OCI-M1 (cell line): ENCODE results near the gene ITPR2.

Experiments used
- DNase-seq: peaks from one replicate; lab custom pipeline; 2025; lab: John Stamatoyannopoulos, UW

Gene ITPR2

GRCh38 chr12:26848156-26848825 lies 15.3 kb upstream of the ITPR2 start:
- DNase-seq, result no peak

- no peak for DNase-seq
Observed at GRCh38 chr12:26847431-26847830, 14.4 kb upstream of the ITPR2 start.

- DNase-seq, result peak; percentile 87
Observed at GRCh38 chr12:26846416-26846815, 13.4 kb upstream of the ITPR2 start.

GRCh38 chr12:26845984-26846383 lies 13.0 kb upstream of the ITPR2 start:
- DNase-seq, result peak; percentile 98

DNA sequence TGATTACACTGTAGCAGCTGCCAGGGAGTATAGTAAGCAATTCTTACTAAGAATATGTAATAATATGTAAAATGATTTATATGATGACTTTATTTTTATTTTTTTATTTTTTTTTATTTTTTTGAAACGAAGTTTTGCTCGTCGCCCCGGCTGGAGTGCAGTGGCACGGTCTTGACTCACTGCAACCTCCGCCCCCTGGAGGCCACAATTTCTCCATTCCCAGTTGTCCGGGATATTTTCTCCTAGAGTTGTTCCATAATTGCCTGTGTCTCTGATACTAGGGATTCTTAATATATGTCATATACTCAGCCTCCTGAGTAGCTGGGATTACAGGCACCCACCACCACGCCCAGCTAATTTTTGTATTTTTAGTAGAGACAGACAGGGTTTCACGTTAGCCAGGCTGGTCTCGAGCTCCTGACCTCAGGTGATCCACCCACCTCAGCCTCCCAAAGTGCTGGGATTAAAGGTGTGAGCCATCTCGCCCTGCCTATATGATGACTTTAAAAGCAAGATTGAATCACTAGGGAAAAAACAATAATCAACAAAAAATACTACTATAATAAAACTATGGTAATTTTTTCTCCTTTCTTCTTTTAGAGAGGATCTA lies 12.2 kb upstream of the ITPR2 start:
- peak; percentile 62 for DNase-seq

DNA sequence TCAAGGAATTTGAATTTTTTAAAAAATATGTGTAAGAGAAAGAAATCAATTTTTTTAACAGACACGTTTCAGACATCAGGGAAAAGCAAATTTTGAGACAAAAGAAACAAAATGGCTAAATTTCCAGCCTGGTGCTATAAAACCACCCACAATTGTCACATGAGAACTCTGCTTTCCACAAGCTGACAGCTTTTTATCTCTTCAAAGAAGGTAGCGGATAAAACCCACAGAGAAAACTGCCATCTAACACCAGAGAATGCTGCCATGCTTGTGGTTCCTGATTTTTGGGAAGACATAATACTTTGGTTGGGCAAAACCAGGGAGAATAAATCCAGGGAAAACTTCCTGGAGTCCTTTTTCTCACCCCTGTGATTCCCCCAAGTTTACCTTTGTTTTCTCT lies 10.3 kb upstream of the ITPR2 start:
- DNase-seq, result peak; percentile 86

GRCh38 chr12:26841085-26841484 lies 8.1 kb upstream of the ITPR2 start:
- DNase-seq, result no peak

GRCh38 chr12:26839512-26839911 lies 6.5 kb upstream of the ITPR2 start:
- DNase-seq, result no peak

DNA sequence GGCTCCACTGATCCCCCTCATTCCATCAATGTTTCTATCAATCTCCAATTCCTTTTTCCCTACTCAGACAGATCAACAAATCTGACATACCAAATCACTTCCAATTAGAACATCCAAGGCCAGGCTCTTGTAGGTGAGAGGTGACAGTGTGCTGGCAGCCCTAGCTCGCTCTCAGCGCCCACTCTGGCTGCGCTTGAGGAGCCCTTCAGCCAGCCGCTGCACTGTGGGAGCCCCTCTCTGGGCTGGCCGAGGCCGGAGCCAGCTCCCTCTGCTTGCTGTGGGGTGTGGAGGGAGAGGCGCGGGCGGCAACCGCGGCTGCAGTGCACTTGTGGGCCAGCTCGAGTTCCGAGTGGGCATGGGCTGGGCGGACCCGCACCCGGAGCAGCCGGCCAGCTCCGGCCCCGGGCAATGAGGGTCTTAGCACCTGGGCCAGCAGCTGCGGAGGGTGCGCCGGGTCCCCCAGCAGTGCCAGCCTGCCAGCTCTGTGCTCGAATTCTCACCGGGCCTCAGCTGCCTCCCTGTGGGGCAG lies 6.0 kb upstream of the ITPR2 start:
- DNase-seq, result no peak

DNA sequence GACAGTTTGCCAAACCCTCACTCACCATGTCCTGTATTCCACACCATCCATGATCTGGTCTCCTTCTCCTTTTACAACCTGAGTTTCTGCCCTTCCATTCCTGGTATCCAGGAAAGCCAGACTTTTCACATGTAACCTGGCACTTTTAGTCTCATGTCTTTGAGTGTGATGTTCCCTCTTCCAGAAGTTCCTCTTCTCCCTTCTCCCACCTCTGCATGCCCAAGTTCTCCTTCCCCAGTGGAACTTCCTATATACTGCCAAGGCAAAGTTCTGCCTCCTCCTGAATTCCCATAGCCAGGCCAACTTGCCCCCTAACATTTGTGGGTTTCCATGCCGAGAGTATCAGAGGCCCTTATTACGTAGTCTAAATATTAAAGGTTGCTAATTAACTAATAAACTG lies 3.2 kb upstream of the ITPR2 start:
- DNase-seq, result no peak

GRCh38 chr12:26834503-26835060 lies 1.6 kb upstream of the ITPR2 start:
- peak; percentile 24 for DNase-seq

DNA sequence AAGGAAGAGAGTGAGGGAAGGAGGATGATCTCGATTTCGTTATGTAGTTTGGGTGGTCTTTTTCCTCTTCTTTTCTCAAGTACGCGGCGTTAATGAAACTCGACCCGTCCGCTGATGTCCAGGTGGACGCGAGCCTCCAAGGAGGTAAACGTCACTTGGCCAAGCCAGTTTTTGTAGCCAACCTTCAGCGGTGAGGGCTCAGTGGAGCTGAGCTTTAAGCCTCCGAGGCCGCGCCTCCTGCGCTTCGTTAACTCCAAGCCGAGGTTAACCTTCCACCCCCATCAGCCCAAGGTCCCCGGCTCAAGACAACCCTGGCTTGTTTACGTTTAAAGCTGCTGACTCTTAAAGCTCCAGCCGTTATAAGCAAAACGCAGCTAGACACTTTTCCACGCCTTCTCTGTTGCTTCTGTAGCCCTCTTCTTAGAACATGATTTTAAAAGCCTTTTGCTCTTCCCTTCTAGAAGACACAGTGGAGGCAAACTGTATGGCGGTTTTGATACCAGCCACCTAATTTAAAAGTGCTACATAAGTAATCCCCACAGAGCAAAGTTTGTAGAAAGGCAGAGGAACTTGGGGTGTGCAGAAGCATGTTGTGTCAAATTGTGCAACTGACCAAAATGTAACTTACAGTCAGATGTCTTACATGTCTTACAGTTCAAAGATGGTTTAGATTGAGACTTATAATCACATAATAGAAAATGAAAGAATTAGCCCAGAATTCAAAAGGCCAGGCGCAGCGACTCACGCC lies 923 bp upstream of the ITPR2 start:
- DNase-seq, result peak; percentile 82

GRCh38 chr12:26831951-26832821 lies 808 bp downstream of the ITPR2 start:
- peak; percentile 92 for DNase-seq

DNA sequence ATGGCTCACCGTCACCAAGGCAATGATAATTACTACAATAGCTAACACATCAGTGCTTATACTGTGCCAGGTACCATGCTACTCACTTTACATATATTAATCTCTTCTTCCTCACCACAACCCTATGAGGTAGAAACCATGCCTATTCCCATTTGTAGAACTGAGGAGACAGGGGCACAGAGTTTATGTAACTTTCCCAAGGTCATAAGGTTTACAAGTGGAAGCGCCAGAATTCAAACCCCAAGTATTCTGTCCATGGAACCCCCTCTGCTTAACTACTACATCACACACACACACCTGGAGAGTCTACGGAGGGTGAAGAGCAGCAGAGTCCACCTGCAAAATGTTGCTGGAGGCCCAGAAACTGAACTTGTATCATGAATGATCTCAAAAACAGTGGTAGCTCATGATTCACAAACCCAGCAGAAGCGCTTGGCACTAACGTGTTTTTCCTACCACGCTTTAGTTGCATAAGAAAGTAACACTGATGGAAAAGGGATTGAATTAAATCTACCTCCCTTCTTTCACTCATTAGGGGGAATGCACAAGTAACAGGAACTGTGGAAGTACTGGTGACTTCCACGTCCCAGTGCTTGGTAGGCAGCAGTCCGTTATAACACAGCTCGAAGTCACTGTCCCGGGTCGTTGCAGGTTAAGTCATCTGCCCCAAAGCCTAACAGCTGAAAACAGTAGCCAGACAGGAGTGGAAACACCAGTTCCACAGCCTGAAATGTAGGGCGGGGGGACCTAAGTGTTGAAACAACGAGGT lies 2.0 kb downstream of the ITPR2 start:
- DNase-seq, result peak; percentile 61

DNA sequence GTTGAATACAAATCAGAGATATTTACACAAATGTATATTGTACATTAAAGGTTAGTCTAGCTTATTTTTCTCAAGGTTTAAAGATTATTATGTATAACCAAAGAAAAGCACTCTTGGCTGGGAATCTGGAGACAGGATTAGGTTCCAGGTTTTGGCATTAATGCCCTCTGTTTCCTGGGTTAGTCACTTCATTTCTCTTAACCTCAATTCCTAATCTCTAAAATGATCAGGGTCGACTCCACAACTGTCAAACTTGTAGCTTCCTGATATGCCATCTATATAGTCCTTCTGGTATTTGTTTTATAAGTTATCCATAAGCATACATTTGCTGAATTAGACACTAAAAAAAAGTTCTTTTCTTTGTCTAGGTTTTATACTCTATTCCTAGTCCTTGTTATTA lies 2.6 kb downstream of the ITPR2 start:
- peak; percentile 31 for DNase-seq

DNA sequence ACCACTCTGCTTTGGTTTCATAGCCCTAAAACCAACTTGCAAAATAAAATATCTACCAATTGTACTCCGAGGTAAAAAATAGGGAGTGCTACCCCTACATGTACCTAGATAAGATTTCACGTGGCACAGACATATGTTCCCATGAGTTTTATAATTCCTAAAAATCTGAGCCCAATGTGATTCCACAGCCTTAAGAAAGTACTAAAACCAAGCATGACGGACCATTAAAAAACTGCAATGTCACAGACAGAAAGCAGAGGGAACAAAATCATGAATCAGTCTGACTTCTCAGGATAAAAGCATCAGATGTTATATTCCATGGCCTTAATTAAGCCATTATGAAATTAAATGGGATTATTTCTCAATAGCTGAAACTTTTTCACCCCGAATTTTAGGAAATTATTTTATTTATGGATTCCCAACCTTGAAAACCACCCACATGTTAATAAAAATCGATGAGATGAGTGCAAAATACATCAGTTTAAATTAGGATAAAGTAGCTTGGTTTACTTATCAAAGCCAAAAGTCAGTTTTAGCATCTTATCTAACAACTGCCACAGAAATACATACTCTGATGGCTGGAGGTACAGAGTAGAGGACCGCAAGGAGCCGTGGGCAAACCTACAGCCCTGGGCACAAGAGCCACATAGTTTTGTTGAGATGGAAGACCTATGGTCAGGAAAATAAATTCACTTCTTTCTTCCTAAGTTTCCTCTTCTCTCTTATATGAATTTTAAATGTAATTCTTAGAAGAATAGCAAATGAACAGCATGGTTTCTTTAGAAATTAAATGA lies 4.5 kb downstream of the ITPR2 start:
- peak; percentile 47 for DNase-seq

DNA sequence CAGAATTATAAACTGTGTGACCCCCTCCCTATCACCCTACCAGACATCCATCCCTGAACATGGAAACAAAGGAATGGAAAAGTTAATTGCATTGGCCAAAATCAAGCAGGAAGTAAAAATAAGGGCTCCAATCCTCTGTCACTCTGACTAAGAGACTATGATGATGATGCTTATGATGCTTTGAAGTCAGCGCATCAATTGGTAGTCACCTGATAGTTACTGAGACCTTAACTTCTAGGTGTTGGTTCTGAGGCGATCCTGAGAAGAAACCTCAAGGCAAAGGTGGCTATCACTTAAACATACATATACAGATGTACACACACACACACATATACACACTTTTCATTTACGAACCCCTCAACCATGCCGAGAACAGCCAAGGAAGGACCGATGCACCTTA lies 6.6 kb downstream of the ITPR2 start:
- no peak for DNase-seq

GRCh38 chr12:26825459-26826016 lies 7.5 kb downstream of the ITPR2 start:
- no peak for DNase-seq

- no peak for DNase-seq
Observed at GRCh38 chr12:26823390-26823789, 9.6 kb downstream of the ITPR2 start.

DNA sequence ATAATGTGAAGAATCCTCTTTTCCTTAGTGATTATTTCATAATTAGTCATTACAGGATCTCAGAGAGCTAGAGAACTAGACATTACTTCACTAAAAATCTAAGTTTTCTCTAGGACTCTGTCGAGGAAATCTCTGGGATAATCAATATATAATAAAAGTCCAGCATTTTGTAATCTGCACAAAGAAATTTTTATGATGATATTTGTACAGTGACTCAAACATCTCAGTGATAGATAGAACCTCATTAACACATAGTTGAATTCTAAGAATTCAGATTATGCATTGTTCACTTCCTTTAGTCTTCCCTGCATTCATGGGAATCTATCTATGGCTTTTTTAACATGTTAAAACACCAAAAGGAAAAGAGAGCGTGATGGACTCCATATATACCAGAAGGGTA lies 11.0 kb downstream of the ITPR2 start:
- DNase-seq, result no peak
